GM18498 (cell line): ENCODE data around the gene BTBD9.
A peak's percentile ranks its signal among the peaks of the same experiment; 100 is the strongest.
"Not testable (repeated sequence)": the region's sequence is repeated elsewhere in the genome, so short reads cannot be mapped to it uniquely, and the experiment has no call there.

Experiments used
- ATAC-seq: cut with Tn5 transposase; IDR thresholded peaks from one replicate; pipeline ENCODE4 v1.9.1; 2021; ENCODE audit warnings: mild to moderate bottlenecking, moderate library complexity; ENCODE audit not compliant: unreplicated experiment

Gene BTBD9

DNA sequence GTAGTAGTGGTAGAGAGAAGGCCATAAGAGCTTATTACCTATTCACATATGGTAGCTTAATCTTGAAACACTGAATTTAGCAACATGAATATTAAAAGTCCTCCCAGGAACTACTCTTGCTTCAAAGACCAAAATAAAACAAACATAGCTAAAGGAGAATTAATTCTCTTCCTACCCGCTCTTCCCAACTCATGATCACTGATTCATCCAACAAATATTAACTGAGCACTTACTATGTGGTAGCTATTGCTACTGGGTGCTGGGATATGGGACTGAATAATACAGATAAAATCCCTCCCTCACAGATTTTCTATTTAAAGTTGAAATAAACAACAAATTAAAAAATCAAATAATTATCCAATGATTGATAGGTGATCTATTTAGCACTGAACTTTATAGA lies 287.1 kb downstream of the BTBD9 start:
- ATAC-seq = no peak

DNA sequence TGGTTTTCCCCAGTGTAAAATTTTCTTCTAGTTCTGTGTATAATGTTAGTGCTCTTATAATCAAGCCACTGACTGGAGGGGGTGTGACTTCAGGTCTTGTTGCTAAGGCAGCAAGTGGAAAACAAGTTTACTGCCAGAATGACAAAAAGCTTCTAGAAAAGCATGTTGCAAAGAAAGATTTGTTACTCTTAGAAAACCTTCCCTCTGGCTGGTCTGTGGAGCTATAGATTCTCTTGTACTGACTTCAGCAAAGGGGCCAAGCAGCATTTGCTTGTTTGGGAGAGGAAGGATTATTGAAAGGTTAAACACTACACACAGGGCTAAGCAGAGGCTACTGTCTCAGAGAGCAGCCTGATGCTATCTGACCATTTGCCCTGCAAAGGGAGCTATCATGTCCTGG lies 288.8 kb downstream of the BTBD9 start:
- no peak for ATAC-seq

DNA sequence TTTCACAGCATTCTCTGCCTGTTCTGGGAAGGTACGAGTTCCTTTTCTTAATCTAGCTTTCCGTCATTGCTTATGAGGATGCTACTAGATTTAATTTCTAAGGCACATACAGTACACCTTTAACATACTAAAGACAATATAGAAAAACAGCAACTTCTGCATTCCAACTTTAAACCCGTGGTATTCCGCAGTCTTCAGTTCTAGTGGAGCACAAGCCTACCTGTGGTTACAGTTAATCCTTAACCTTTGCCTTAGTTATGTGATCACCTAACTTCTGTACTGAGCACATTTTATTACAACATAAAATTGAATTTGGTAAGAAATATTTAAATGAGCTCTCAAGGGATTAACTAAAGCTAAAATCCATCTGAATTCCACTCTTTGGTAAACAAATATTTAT lies 289.5 kb downstream of the BTBD9 start:
- no peak for ATAC-seq

DNA sequence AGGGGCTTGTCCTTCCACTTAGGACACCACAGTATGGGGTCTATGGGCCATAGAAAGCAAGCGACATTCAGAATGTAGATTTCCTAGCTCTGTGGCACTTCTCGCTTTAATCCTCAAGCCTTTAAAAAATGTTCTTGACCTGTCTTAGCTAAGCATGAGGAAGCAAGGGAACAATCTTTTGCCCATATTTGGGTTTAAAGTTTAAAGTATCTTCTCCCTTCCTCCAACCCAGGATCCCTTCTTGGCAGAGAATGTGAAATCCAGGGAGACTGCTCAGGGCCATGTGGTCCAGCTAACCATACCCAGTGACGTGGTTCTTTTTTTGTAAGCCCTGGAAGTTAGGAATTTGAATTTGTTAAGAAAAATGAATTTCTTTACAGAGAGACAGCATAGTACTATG lies 289.9 kb downstream of the BTBD9 start:
- no peak for ATAC-seq

DNA sequence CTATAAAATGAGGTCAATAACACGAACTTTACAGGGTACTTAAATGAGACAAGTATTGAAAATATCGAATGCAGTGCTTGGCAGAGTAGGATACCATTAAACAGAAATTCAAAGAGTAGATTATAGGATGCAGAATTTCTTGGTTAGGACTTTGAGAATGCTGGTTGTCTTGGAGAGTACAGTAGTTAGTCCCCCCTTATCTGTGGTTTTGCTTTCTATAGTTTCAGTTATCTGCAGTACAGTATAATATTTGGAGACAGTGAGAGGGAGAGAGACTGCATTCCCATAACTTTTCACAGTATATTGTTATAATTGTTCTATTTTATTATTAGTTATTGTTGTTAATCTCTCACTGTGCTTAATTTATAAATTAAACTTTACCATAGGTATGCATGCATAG lies 290.5 kb downstream of the BTBD9 start:
- ATAC-seq = no peak

DNA sequence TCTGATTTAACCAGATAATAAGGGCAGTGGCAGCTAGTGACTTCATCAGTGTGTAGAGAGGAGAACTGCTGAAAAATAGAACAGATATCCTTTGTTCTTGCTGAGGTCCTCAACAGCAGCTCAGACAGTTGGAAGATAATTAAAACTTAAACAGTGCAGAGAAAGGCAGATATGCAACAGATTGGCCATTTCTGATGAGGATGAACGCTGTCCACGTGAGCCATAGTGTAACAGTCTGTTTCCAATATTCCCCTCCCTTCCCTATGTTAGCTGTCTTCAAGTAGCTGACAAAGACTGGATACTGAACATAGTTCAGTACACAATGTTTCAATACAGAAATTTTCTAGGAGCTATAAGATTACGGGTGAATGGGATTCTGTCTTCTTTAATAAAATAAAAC lies 291.4 kb downstream of the BTBD9 start:
- no peak for ATAC-seq

DNA sequence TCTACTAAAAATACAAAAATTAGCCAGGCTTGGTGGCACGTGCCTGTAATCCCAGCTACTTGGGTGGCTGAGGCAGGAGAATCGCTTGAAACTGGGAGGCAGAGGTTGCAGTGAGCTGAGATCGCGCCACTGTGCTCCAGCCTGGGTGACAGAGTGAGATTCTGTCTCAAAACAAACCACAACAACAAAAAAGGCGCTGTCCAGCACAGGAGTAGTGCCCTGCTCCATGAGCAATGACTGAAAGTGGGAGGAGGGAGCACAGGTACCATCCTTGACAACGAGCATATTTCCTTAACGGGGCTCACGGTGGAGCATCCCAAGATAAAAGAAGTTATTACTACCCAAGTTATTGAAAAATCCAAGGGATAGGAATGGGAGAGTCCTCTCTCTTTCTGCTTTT lies 291.9 kb downstream of the BTBD9 start:
- not testable (repeated sequence) for ATAC-seq

DNA sequence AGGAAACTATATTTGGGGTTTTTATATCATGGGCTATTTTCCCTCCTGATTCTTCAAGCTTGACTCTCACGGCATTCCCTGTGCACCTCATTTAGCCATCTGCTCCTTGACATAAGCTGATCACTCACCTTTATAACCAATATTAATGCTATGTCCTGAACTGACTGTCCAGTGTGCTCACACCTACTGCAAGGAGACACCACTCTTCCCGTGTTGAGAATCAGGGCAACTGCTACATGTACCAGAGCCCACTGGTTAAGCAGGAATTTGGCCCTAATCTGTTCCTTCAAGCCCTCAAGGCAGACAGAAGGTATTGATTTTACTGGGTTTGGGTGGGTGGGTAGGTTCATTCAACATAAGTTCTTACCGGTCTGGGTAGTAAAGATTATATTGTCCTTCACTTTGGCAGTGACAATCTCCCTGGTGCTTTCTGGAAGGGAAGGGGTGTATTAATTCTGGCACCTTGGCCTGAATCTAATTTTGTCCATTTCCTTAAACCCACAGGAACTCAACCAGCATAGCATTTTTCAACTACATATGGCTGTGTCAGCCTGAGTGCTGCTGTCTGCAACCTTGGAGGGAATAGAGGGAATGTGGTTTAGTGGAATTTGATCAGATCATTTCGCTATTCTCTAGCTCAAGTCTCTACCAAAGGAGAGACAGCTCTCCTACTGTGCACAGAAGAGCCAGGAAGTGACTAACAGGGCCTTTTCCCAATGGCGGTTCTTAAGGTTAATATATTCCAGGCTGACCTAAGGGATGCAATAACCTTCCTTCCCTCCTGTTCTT lies 293.2 kb downstream of the BTBD9 start:
- ATAC-seq = no peak

DNA sequence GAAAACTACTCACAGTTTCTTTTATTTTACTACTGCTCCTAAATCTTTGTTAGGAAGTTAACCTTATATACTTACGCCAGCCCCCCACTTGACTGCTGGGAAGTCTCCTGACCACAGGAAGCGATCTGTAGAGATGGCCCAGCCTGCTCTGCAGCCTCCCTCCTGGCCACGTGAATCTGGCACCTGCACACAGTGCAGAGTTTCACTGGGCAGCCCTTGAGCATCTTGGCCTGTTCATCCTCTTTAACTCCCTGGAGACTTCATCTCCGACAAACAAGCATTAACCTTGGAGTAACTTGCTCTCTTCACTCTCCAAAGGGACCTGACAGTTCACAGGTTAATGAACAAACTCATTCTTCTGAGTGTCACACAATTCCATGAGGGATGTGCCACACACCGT lies 294.1 kb downstream of the BTBD9 start:
- no peak for ATAC-seq

DNA sequence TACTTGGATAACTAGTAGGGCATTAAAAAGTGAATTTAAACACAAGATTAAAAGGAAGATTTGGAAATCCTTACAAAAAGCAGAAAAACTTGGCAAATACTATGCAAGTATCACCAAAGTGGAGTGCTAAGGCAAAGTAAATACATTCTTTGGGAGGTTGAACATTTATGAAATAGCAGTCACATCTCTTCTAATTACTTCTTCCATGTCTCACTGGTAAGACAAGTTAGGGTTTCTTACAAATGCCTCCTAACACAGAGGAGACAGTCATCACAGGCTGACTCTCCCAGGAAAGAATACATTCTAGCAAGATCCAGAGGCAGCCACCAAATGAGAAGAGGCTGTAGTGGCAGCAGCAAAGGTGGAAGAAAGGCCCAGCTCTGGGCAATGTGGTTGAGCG lies 298.2 kb downstream of the BTBD9 start:
- no peak for ATAC-seq

DNA sequence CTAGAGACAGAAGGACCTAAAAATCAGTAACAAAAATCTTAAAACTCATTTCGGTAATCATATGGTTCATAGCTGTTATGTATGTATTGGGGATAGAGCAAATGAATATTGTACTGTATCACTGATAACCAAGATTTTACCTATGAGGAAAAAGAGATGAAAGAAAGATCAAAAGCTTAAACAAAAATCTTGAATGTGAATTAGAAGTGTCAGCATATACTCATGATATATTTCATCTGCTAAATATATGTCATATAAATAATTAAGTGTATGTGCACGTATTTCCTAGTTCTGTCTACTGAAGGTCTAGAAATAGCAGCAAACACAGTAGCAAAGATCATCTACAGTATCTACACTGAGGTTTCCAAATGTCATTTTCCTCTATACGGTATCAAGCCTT lies 299.8 kb downstream of the BTBD9 start:
- no peak for ATAC-seq

DNA sequence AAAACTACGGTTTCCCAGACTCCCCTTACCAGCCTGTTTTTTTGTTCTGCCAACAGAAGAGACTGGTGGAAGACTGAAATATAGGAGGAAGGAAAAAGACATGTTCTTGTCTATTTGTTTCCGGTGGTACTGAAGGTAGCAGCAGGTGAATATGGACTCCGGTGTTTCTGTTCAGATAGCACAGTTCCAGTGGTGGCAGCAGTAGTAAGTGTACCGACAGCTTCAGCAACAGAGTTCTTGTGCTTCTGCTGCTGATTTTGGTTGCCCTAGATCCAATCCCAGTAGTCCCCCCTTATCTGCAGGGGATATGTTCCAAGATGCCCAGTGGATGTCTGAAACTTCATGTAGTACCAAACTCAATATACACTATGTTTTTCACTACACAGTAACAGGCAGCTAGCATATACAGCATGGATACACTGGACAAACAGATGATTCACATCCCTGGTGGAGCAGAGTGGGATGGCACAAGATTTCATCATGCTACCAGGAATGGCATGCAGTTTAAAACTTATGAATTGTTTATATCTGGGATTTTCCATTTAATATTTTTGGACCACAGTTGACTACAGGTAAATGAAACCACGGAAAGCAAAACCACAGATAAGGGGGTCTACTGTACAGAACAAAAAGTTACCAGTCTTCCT lies 301.8 kb downstream of the BTBD9 start:
- ATAC-seq = no peak

DNA sequence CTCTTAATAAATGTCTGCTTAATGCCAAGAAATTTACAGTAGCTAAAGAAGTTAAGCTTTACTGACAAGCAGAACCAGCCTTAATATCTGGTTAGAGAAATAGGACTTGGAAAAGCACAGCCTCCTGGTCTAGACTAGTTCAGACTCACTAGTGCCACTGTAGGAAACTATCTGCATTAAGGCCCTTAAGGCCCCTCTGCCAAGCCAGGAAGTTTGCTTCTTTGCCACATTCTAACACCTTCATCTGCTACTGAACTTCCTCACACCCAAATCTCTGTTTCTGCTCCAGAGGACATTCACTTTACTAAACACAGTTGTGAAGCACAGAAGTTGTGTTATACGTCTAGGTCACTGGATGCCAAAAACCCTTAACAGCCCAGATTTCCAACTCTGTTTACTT lies 302.8 kb downstream of the BTBD9 start:
- ATAC-seq = no peak

DNA sequence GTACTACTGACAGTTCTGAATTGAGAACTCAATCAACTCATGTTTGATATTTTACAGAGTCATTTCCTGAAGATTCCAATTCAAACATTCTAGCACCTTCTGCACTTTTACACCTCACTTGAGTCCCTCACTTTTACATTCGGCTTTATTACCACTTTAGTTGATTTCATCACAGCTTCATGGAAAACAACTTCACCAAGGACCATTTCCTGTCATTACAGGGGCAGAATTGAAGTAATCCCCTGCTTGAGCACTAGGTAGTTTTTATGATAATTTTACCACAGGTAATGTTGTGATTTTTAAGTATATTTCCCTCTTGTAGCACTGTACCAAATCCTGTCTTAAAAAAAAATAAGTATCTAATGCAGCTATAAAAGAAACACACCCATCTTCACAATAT lies 312.9 kb downstream of the BTBD9 start:
- ATAC-seq = no peak

DNA sequence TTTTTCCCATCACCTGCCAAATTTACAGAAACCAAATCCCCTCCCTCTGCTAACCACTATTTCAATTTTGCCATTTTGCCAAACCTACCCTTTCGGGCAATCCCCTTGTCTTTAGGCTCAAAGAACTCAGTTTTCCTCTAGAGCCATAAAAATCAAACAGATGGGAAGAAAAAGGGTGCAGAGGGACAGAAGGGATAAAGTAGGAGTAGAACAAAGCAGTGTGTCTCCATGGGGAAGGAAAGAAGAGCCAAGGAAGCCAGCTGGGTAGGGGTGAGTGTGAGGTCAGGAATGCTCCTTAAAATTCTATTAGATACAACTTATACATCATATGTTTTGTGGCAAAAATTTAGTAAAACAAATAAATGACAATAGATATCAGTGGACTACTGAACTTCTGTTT lies 316.5 kb downstream of the BTBD9 start:
- no peak for ATAC-seq

DNA sequence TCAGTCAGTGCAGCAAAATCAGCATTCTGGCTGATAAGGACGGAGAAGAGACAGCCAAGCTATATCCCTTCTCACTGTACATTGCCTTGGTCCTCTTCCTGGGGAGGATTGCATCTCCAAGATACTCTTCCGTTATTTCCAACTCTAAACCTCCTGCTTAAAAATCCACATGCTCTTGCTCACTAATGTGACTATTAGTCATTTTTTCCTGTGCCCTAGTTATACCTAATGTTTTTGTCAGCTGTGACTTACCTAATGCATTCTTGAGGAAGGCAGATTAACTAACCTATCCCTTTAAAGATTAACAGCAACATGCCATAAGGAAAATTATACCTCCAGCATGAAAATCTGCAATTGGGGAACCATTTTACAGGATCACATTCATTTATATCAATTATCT lies 317.6 kb downstream of the BTBD9 start:
- ATAC-seq = no peak

DNA sequence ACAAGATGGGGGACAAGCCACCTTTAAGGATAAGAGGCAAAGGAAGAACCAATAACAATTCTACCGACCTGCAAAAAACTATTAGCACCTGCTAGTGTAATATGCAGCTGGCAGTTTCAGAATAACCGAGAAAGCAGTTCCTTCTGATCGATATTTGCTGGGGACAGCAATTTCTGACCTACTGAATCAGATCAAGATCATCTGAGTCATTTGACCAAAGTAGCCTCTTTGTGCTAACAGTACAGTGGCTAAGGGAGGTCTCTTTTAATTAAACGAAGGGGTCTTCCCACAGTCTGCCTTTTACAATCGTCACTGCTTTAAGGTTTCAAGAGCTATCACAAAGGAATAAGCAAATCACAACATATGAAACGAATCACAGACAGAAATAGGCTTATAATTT lies 318.9 kb downstream of the BTBD9 start:
- ATAC-seq = peak; percentile 68

DNA sequence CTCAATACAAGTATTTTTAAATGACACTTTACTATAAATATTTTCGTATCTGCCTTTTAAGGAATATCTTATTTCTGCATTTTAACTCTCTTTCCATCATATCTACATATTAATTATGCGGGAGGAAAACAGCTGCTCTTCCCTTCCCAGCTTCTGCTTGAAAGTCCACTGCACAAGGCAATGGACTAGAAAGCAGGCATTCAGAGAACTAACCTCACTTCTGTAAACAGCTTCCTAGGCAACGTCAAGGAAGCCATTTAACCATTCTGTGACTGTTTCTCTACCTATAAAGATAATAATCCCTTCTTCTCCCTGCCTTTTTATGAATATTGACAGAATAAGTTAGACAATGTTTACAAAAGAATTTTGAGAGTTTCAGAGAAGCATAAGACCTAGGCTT lies 319.4 kb downstream of the BTBD9 start:
- ATAC-seq = no peak

DNA sequence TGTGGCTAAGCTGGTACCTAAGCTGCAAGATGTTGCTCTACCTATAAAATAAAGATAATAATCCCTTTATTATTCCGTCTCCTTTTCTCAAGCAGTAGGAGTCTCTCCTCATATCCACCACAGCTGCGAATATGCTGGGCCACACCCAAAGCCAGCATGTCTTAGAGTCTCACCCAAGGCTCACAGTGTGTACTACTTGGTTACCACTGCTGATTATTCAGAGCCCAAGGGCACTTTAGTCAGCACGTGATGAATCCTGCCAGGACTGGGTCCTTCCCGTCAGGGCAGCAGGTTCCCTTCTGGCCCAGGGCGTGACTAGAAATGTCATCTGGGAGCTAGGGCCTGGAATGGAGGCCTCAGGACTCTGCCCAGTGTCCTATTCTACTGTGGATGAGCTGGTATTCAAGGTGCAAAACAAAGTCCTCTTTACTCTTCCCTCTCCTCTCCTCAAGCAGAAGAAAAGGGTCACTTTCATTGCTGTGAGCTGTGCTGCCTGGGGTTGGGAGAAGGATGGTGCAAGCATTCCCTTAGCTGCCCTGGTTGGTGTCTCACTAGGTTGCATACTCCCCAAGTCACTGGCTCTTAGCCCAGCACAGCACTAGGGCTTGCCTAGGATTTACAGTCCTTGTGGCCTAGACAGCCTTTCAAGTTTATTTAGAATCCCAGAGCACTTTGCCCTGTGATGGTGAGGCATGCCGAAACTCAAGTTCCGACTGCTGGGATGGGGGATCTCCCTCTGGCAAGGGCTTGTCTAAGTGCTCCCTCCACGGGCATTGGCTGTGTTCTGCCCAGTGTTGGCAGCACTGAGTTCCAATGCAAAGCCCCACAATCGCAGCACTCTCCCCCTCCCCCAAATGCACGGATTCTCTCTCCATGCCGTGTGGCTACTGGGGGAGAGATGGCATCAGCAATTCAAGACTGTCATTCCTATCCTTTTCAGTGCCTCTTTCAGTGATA lies 320.2 kb downstream of the BTBD9 start:
- no peak for ATAC-seq

DNA sequence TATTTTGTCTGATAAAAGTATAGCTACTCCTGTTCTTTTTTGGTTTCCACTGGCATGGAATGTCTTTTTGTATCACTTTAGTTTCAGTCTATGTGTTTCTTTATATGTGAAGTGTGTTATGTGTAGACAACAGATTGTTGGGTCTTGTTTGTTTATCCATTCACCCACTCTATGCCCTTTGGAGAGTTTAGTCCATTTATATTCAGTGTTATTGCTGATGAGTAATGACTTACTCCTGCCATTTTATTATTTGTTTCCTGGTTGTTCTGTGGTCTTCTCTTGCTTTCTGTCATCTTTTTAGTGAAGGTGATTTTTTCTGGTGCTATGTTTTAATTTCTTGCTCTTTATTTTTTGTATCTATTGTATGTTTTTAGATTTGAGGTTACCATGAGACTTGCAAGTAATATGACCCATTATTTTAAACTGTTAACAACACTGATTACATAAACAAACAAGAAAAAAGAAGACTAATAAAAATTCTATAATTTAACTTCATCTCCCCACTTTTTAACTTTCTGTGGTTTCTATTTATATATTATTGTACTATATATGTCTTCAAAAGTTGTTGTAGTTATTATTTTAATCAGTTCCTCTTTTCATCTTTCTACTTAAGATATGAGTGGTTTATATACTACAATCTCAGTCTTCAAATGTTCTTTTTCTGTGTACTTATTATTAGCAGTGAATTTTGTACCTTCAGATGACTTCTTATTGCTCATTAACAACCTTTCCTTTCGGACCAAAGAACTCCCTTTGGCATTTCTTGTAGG lies 323.4 kb downstream of the BTBD9 start:
- peak; percentile 54 for ATAC-seq

DNA sequence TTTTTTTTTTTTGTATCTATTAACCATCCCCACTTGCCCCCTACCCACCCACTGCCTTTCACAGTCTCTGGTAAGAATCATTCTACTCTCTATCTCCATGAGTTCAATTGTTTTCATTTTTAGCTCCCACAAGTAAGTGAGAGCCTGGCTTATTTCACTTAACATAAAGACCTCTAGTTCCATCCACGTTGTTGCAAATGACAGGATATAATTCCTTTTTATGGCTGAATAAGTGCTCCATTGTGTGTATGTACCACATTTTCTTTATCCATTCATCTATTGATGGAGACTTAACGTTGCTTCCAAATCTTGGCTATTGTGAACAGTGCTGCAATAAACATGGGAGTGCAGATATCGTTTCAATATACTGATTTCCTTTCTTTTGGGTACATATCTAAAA lies 328.5 kb downstream of the BTBD9 start:
- ATAC-seq = no peak
